ENCODE data around the gene PRMT7.

GRCh38 chr16:68385371-68385770 lies 74.6 kb downstream of the PRMT7 start:
- TF ChIP-seq POLR2A (IDR thresholded peaks at IDR 0.05) (no peak), CTCF (IDR thresholded peaks at IDR 0.05 in 8 of 11, conservative IDR thresholded peaks at IDR 0.05 in 3 of 11) (no peak), POLR2AphosphoS5 (IDR thresholded peaks at IDR 0.05) (no peak)
